Stimulated activated CD8-positive, alpha-beta memory T cell treated with anti-CD3 and anti-CD28 coated beads, Interleukin-12 subunit alpha, Interleukin-12 subunit beta, amount 100 ng/mL, for 24 hours (primary cell): Measurements from ENCODE around the gene SMAD6.
"Not testable (repeated sequence)": the region's sequence is repeated elsewhere in the genome, so short reads cannot be mapped to it uniquely, and the experiment has no call there.

Experiments
- DNase-seq: peaks from one replicate; pipeline ENCODE4 v3.0.0-alpha.2; 2020; ENCODE audit errors: extremely low read depth

The SMAD6 gene

GRCh38 chr15:66742286-66742685, 40.2 kb downstream of the SMAD6 start:
- no peak for DNase-seq

- DNase-seq, result no peak
Measured at GRCh38 chr15:66743204-66743603, 41.2 kb downstream of the SMAD6 start.

GRCh38 chr15:66743703-66744536, 41.9 kb downstream of the SMAD6 start:
- no peak for DNase-seq

GRCh38 chr15:66744610-66745279, 42.7 kb downstream of the SMAD6 start:
- no peak for DNase-seq

GRCh38 chr15:66745530-66746230, 43.6 kb downstream of the SMAD6 start:
- no peak for DNase-seq

- DNase-seq, result no peak
Measured at GRCh38 chr15:66746231-66746605, 44.2 kb downstream of the SMAD6 start.

GRCh38 chr15:66747223-66747622, 45.2 kb downstream of the SMAD6 start:
- DNase-seq, result no peak

GRCh38 chr15:66747886-66748707, 46.1 kb downstream of the SMAD6 start:
- no peak for DNase-seq

GRCh38 chr15:66748708-66749035, 46.6 kb downstream of the SMAD6 start:
- DNase-seq, result no peak

- DNase-seq, result no peak
Measured at GRCh38 chr15:66749841-66750575, 48.0 kb downstream of the SMAD6 start.

- DNase-seq, result no peak
Measured at GRCh38 chr15:66750609-66751008, 48.6 kb downstream of the SMAD6 start.

GRCh38 chr15:66751579-66751978, 49.5 kb downstream of the SMAD6 start:
- no peak for DNase-seq

GRCh38 chr15:66752078-66752477, 50.0 kb downstream of the SMAD6 start:
- DNase-seq, result no peak

GRCh38 chr15:66753687-66754377, 51.8 kb downstream of the SMAD6 start:
- no peak for DNase-seq

- DNase-seq, result no peak
Measured at GRCh38 chr15:66754789-66755188, 52.8 kb downstream of the SMAD6 start.

- DNase-seq, result no peak
Measured at GRCh38 chr15:66755298-66756068, 53.4 kb downstream of the SMAD6 start.

- no peak for DNase-seq
Measured at GRCh38 chr15:66756295-66756694, 54.3 kb downstream of the SMAD6 start.

GRCh38 chr15:66757030-66757429, 55.0 kb downstream of the SMAD6 start:
- no peak for DNase-seq

- no peak for DNase-seq
Measured at GRCh38 chr15:66757521-66757920, 55.5 kb downstream of the SMAD6 start.

GRCh38 chr15:66758217-66758616, 56.2 kb downstream of the SMAD6 start:
- not testable (repeated sequence) for DNase-seq
